Large intestine (tissue), 3 donors: Measurements from ENCODE around the gene PPP4R1. TPM values are rescaled to one million over a fixed set of nuclear protein-coding genes. Genes with fewer than 3 reads are reported as not detected.

ENCODE experiments used
- DNase-seq, 2 donors: peaks; one replicate each; pipeline versions ENCODE4 v3.0.0 to v3.0.0-alpha.2; 2013
- H3K27ac ChIP-seq: one replicate; pipeline ENCODE4 v1.5.1; 2013; ENCODE audit warnings: low read length
- H3K27me3 ChIP-seq: 2 replicates; pipeline ENCODE4 v1.6.1; 2013; ENCODE audit warnings: low read length; ENCODE audit not compliant: control insufficient read depth, insufficient read depth
- H3K36me3 ChIP-seq: 2 replicates; pipeline ENCODE4 v1.6.1; 2013; ENCODE audit warnings: low read length; ENCODE audit not compliant: control insufficient read depth, insufficient read depth
- H3K4me1 ChIP-seq: one replicate; pipeline ENCODE4 v1.6.1; 2013; ENCODE audit warnings: low read length; ENCODE audit not compliant: control insufficient read depth, insufficient read depth
- H3K4me3 ChIP-seq: one replicate; pipeline ENCODE4 v1.5.1; 2013; ENCODE audit warnings: low read length
- H3K9me3 ChIP-seq: one replicate; pipeline ENCODE4 v1.6.1; 2013; ENCODE audit warnings: mild to moderate bottlenecking, low read depth, low read length, moderate library complexity; ENCODE audit not compliant: control insufficient read depth
- WGBS: methylation state at CpG from one replicate; pipeline ENCODE4 v1.1.5; 2013; ENCODE audit warnings: low lambda C conversion rate; ENCODE audit not compliant: insufficient coverage; 5-methylcytosine and 5-hydroxymethylcytosine counted together
- polyA plus RNA-seq: library from polyadenylated mRNA; unstranded; fragments of 120-200 nt; gene quantifications from one replicate; pipeline ENCODE4 v1.2.1, GENCODE V29; 2013

Gene PPP4R1
- polyA plus RNA-seq, 1 donor = 68.5 TPM

DNA sequence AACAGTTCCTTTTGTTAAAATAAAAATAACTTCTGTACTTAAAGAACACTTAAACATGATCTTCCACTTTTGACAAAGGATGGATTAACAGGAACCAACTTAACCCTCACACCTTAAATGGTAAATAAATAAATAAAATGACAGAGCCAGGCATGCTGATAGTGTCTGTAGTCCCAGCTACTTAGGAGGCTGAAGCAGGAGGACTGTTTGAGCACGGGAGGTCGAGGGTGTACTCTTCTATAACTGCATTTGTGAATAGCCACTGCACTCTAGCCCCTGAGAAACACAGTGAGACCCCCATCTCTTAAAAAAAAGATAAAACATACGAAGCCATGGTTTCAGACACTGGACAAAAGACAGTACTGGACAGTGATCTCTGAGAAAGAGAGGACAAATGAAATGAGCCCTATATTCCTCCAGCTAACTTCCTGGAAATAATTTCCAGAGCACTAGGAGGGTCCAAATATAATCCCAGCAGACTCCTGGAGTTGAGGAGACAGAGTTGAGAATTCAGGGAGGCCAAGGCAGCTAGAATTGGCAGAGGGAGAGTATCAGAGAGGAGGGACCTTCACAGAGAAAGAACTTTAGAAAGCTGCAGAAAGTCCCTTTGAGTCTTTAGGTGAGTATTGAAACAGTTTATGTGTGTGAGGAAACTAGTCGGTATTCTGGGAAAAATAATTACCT, 17.4 kb downstream of the PPP4R1 start:
- DNase-seq = no peak
- WGBS = 100% methylated on average over 3 of the region's 4 CpGs
- peaks cover 2% of the 10 kb centered on the region for H3K36me3 ChIP-seq
- H3K4me1 ChIP-seq = peaks cover 15% of the 10 kb centered on the region
- no peaks in the 10 kb centered on the region for H3K27me3 ChIP-seq
- no peak overlapping the region for H3K4me3 ChIP-seq
- peaks cover 17% of the 10 kb centered on the region for H3K9me3 ChIP-seq
- no peak overlapping the region for H3K27ac ChIP-seq

DNA sequence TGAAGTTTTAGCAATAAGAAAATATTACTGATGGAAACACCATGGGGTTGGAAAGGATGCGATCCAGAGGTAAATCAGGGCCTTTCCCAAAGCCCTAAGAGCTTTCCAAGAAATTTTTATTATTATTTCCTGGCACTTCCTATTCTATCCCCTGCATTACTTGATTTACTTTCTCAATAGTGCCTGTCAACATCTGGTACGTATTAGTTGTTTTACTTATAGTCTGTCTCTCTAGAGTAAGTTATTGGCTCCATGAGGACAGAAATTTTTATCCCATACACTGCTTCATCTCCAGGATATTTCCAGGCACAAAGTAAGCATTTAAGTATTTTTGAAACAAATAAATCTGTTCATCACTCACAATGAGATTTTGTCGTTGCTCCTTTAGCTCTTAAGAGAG, 18.1 kb downstream of the PPP4R1 start:
- H3K27me3 ChIP-seq = no peaks in the 10 kb centered on the region
- WGBS = 100% methylated on average over 2 of the region's 3 CpGs
- peaks cover 15% of the 10 kb centered on the region for H3K4me1 ChIP-seq
- no peak overlapping the region for H3K4me3 ChIP-seq
- peaks cover 15% of the 10 kb centered on the region for H3K9me3 ChIP-seq
- no peak for DNase-seq
- H3K27ac ChIP-seq = peak overlapping the region; percentile 86
- H3K36me3 ChIP-seq = peaks cover 2% of the 10 kb centered on the region

DNA sequence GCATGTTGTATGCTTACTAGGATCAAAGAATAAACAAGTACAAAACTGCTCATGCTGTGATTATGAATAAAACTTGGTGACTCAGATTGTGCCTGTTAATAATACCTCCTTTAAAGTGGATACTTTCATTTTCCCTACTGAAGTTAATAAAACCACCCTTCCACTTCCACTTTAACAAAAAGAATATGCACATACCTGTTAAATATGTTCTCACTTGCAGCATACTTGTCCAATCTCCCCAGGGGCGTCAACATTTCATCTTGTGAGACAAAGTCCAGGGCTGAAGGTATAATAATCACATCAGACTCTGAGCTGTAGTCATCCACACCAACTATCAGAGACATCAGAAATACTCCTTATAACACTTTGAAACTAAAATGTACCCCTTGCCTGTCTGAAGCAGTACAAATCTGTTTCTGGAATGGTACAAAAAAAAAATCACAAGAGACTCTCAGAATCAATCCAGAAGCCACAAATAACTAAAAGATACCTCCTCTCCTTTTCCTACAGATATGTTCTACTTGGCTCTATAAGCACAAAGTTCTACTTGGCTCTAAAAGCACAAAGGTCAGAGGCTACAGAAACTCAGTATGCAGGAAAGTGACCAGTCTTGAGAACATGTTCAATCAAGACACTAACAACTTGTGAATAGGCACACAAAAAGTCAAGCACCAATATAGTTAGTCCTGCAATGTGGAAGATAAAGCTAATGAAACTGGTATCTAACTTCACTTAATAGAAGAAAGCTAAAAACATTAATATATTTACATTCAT, 19.3 kb downstream of the PPP4R1 start:
- Histone ChIP-seq H3K36me3 (peaks cover 5% of the 10 kb centered on the region), H3K27ac (peak overlapping the region; percentile 86), H3K27me3 (no peaks in the 10 kb centered on the region), H3K4me1 (peaks cover 15% of the 10 kb centered on the region), H3K9me3 (peaks cover 9% of the 10 kb centered on the region), H3K4me3 (no peak overlapping the region)
- DNase-seq = peak; percentile 83 to 92
- no CpG with 5 or more reads among the region's 1 CpG for WGBS

DNA sequence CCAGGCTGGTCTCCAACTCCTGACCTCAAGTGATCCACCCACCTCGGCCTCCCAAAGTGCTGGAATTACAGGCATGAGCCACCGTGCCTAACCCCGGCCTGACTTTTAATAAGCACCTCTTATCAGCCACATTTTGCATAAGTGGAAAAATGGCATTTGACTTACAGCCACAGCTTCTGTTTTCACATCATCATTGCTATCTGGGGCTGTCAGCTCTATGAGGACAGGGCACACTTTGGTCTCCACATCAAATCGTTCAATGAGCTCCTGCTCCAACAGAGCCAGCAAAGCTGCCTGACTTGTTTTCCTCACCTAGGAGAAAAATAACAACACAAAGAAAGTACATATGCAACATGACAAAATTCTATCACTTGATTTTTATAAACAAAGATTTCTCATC, 26.4 kb downstream of the PPP4R1 start:
- Histone ChIP-seq H3K4me3 (no peak overlapping the region), H3K9me3 (no peaks in the 10 kb centered on the region), H3K27me3 (no peaks in the 10 kb centered on the region), H3K27ac (no peak overlapping the region), H3K4me1 (no peaks in the 10 kb centered on the region), H3K36me3 (peaks cover 33% of the 10 kb centered on the region)
- no peak for DNase-seq
- no CpG with 5 or more reads among the region's 4 CpGs for WGBS

DNA sequence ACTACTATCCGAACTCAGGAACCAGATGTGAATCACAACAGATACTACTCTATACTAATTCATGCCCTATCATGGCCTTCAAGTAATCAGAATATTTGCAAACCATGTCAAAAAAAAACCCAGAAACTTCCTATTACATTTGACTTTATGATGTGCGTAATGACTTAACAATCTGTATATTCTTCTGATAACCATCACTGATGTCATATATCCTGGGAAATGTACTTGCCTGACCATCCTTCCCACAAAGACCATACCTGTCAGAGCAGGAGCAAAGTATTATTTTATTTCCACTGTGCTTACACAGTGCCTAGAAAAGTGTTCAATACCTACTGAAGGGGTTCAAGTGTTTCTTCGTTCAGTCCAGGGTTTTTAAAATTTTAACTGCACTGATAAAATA, 27.5 kb downstream of the PPP4R1 start:
- DNase-seq = no peak
- Histone ChIP-seq H3K36me3 (peaks cover 34% of the 10 kb centered on the region), H3K4me3 (no peak overlapping the region), H3K4me1 (no peaks in the 10 kb centered on the region), H3K27me3 (no peaks in the 10 kb centered on the region), H3K9me3 (no peaks in the 10 kb centered on the region), H3K27ac (no peak overlapping the region)
- 86% methylated on average over 2 of the region's 3 CpGs for WGBS

DNA sequence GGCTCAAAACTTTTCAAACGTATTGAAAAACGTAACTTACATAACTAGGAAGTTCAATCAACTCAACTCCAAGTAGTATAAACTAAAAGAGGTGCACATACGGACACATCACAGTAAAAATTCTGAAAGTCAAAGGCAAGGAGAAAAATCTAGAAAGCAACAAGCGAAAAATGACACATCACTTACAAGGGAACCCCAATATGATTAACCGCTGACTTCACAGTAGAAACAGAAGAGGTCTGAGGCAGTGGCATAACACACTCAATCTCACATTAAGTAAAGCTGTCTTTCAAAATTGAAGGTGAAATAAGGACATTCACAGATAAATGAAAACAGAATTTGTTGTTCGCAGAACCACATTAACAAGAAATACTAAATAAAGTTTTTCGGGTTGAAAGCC, 32.7 kb downstream of the PPP4R1 start:
- DNase-seq = no peak
- H3K27ac ChIP-seq = no peak overlapping the region
- H3K36me3 ChIP-seq = peaks cover 39% of the 10 kb centered on the region
- 98% methylated on average over 7 of the region's 7 CpGs for WGBS
- H3K4me3 ChIP-seq = no peak overlapping the region
- no peaks in the 10 kb centered on the region for H3K27me3 ChIP-seq
- no peaks in the 10 kb centered on the region for H3K9me3 ChIP-seq
- H3K4me1 ChIP-seq = no peaks in the 10 kb centered on the region

DNA sequence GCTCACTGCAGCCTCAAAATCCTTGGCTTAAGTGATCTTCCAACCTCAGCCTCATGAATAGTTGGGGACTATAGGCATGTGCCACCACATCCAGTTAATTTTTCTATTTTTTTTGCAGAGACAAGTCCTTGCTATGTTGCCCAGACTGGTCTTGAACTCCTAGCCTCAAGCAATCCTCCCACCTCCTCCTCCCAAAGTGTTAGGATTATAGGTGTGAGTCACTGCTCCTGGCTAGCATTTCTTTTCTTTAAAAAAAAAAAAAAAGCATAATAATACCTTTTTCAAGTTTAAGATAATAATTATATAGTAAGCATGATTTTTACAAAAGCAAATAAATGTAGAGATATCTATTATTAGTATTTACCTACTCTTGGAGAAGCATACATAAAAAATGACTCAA, 36.1 kb downstream of the PPP4R1 start:
- Histone ChIP-seq H3K4me3 (no peak overlapping the region), H3K4me1 (no peaks in the 10 kb centered on the region), H3K27ac (no peak overlapping the region), H3K36me3 (peaks cover 38% of the 10 kb centered on the region), H3K27me3 (no peaks in the 10 kb centered on the region), H3K9me3 (no peaks in the 10 kb centered on the region)
- no peak for DNase-seq

DNA sequence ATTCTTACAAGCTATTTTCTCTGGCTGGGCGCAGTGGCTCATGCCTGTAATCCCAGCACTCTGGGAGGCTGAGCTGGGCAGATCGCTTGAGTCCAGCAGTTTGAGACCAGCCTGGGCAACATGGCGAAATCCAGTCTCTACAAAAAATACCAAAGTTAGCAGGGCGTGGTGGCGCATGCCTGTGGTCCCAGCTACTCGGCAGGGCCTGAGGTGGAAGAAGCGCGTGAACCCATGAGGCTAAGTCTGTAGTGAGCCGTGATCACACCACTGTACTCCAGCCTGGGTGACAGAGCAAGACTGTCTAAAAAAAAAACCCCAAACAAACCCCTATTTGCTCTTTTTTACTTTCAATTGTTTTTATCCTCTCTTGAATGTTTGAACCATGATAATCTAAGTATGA, 37.0 kb downstream of the PPP4R1 start:
- H3K4me3 ChIP-seq = no peak overlapping the region
- H3K9me3 ChIP-seq = no peaks in the 10 kb centered on the region
- H3K27ac ChIP-seq = no peak overlapping the region
- 100% methylated on average over 1 of the region's 9 CpGs for WGBS
- no peaks in the 10 kb centered on the region for H3K4me1 ChIP-seq
- H3K36me3 ChIP-seq = peaks cover 34% of the 10 kb centered on the region
- H3K27me3 ChIP-seq = no peaks in the 10 kb centered on the region
- DNase-seq = no peak

DNA sequence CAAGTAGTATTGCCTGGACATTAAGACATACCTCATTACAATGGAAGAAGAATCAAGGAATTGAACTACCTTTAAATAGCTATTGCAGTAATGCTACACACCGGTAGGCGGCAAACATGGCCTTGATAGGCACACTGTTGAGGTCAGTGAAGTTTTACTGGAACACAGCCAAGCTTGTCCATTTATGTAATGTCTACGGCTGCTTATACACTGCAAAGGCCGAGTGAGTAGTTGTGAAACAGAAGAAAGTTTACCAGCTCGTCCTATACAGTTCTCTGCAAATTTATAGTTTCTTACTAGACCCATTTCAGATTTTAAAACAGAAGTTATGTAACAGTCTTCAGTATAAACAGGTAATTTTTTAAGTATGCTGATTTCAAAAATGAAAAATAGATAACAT, 38.8 kb downstream of the PPP4R1 start:
- Histone ChIP-seq H3K4me3 (no peak overlapping the region), H3K27me3 (no peaks in the 10 kb centered on the region), H3K9me3 (no peaks in the 10 kb centered on the region), H3K27ac (peak overlapping the region; percentile 34), H3K4me1 (peaks cover 2% of the 10 kb centered on the region), H3K36me3 (peaks cover 30% of the 10 kb centered on the region)
- no CpG with 5 or more reads among the region's 5 CpGs for WGBS
- peak; percentile 88 to 91 for DNase-seq

DNA sequence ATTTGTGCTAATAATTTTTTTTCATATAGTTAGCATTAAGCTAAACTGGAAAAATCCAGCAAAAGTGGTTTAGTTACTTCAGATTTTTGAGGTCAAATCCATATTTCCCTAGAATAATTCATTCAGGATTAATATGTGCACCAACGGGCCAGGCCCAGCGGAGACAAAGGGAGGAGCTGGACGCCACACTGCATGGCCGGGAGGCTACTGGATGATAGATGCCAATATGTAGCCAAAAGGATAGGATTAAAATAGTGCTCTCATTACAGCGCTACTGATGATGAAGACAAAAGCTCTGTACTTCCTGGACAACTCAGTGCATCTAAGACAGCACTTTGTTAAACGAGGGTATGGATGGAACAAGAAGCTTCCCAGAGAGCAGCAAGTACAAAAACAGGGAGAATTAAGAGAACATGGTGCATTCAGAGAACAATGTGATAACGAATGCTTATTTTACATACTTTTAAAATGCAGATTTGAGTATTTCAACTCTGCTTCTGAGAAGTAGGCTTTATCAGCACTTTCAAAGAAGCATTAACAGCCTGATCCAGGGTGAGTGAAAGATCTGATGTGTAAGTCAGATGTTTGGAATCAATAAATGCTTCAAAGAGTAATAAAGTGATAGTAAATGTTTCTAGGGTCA, 39.8 kb downstream of the PPP4R1 start:
- Histone ChIP-seq H3K4me1 (peaks cover 7% of the 10 kb centered on the region), H3K27ac (no peak overlapping the region), H3K27me3 (no peaks in the 10 kb centered on the region), H3K4me3 (no peak overlapping the region), H3K9me3 (no peaks in the 10 kb centered on the region), H3K36me3 (peaks cover 33% of the 10 kb centered on the region)
- no peak for DNase-seq
- whole genome bisulfite sequencing = 82% methylated on average over 2 of the region's 7 CpGs
